GM18867 (cell line): ENCODE data around the gene TADA3.

Source experiments
- ATAC-seq: cut with Tn5 transposase; IDR thresholded peaks from one replicate; pipeline ENCODE4 v1.9.1; 2021; ENCODE audit warnings: mild to moderate bottlenecking, moderate library complexity; ENCODE audit not compliant: unreplicated experiment

Gene TADA3, protein sequence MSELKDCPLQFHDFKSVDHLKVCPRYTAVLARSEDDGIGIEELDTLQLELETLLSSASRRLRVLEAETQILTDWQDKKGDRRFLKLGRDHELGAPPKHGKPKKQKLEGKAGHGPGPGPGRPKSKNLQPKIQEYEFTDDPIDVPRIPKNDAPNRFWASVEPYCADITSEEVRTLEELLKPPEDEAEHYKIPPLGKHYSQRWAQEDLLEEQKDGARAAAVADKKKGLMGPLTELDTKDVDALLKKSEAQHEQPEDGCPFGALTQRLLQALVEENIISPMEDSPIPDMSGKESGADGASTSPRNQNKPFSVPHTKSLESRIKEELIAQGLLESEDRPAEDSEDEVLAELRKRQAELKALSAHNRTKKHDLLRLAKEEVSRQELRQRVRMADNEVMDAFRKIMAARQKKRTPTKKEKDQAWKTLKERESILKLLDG

DNA sequence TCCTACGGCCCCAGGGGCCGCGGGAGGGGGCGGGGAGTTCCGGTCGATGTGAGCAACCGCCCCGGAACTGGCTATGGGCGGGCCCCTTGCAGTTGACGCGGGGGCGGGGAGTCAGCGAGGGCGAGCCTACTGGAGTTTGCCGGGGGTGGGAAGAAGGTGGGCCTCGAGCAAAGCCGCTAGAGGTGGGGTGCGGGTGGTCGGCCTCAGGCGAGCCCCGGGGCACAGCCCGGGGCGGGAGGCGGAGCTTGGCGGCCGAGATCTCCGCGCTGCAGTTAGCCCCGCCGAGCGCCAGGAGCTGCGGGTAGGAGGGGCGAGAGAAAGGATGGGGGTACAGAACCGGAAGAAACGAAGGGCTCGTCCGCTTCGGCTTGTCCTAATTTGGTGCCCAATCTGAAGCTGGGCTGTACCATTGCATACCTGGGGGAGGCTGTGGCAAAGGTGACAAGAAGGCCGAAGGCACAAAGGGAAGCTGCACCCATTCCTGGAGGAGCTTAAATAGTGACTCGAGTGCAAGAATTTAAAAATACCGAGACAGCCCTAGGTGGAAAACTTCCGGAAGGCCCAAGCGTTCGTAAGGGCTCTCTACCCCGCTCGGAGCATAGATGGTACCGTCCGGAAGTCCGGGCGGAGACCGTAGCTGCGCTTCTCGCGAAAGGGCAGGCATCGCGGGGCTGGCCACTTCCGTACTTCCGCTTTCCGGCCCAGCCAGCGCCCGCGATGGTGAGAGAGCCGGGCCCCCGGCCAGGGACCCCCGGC, at the start of gene TADA3, which contains the start of gene ARPC4:
TSS of gene TADA3 (minus strand) at position 69 of the 756 bp plus-strand sequence. CDS start 1,007 bp downstream, outside the sequence.
TSS of gene ARPC4 (plus strand) at position 678 of the 756 bp plus-strand sequence. CDS start at position 718, 40 bp downstream.
- peak; percentile 82 for ATAC-seq

DNA sequence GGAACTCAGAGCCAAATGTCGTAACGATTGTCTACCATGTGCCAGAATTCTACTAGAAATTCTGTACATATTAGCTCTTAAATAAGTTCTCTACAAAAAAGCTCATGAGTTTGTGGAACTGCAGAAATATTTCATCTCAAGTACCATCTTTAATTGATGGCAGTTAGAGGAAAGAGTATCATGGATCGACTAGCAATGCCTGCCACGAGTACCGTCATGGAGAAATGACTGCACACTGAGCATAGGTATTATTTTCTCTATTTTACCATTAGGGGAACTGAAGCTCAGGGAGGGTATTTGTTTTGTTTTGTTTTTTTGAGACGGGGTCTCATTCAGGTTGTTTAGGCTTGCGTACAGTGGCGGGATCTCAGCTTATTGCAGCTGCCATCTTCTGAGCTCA, 48.7 kb upstream of the TADA3 start:
- no peak for ATAC-seq

DNA sequence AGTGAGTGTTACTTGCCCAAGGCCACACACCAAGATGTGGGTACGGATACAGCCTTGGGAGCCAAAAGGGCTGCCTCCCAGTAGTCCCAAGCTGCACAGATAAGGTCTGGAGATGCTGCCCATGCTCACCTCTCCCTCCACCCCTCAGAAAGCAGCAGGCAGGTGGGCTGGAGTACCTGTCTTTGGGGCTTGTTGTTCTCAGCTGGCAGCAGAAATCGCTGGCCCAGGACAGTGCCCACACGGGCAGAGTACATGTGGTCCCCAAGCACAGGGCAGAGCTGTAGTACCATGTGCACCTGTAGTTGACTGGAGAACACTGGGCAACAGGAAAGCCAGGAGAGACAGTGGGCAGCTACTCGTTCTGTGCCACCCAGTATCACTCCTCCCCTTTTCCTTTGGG, 46.6 kb upstream of the TADA3 start:
- no peak for ATAC-seq

DNA sequence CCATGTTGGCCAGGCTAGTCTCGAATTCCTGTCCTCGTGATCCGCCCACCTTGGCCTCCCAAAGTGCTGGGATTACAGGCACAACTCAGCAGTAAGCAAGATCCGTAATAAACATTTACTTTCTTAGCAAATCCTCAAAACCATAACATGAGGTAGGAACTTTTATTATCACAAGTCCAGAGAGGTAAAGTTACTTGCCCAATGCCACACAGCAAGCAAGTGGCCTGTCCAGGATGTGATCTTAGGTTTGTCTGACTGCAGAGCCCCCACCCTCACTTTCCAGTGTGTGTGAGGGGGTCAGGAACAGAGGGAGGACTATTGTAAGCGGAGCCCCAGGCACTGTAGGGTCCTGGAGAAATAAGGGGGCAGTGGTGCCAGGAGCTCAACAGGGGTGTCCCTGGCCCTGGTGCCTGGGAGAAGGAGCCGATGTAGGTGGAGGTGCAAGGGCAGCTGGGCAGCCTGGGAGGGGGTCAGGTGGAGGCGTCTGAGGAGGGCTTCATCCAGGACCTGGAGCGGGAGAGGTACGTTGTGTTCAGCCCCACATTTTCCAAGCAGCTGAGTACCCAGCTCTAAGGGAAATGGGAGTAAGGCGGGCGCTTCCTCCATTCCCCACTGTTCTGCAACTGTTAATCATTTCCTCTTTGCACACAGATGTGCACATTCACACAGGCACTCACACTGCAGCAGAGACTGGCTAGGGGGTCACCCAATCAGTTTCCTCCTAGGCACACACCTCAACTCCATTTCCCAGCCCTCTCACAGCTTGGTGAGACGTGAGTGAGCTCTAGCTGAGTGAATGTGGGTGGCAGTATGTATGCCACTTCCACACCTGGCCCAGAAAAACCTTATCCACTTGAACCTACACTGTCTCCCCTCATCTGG, 45.7 kb upstream of the TADA3 start:
- ATAC-seq: no peak

DNA sequence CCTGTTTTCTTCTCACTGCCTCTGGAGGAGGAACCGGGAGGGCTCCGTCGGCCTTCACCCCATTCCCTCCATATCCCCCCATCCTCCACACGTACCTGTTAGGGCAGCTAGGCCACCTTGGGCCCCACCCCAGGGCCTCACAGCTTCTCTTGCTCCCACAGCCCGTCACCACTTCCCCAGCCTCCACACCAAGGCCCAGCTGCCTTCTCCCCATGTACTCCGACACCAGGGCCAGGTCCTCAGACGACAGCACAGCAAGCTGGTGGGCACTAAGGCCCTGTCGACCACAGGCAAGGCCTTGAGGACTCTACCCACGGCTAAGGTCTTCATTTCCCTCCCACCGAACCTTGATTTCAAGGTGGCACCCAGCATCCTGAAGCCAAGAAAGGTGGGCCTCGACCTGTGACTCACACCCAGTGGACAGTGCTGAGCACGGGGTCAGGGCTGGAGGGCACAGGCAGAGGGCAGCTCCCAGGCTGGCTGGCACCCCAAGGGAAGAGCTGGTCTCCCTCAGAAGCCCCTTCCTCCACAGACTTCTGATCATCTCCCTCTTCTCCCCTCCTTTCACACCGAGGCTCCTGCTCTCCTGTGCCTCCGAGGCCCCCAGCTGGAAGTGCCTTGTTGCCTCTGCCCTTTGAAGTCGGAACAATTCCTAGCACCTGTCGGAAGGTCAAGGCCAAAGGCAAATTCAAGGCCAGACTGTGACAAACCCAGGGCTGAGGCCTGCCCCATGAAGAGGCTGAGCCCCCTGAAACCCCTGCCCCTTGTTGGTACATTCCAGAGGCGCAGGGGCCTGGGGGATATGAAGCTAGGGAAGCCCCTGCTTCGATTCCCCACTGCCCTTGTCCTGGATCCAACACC, 42.5 kb upstream of the TADA3 start:
- no peak for ATAC-seq

DNA sequence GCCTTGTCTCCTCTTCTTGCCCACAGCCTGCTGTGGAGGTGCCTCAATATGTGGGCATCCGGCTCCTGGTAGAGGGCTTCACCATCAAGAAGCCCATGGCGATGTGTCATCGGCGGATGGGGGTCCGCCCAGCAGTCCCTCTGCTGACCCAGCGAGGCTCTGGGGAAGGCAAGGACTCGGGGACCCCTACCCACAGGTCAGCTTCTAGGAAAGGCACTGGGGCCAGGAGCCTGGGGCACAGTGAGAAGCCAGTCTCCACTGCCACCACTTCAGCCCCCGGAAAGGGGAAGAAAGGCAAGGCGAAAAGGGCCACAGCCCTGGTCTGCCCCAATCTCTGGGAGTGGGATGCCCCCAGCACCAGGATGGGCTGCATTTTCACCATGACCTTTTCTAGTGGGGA, 40.8 kb upstream of the TADA3 start:
- ATAC-seq: no peak

DNA sequence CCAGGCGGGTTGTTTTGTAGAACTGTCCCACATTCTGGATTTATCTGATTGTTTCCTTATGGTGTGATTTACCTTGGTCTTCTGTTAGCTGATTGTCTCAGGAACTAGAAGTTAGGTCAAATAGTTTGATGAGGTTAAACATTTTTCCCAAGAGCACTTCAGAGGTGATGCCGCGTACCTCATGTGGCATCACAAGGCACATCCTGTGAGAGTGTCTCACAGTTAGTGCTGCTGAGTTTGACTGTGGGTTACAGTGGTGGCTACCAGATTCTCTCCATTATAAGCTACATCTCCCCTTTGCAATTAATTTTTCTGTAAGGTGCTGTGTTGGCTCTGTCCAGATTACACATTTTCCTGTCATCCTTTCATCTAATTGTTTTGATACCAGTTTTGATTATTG, 39.0 kb upstream of the TADA3 start:
- ATAC-seq: no peak

DNA sequence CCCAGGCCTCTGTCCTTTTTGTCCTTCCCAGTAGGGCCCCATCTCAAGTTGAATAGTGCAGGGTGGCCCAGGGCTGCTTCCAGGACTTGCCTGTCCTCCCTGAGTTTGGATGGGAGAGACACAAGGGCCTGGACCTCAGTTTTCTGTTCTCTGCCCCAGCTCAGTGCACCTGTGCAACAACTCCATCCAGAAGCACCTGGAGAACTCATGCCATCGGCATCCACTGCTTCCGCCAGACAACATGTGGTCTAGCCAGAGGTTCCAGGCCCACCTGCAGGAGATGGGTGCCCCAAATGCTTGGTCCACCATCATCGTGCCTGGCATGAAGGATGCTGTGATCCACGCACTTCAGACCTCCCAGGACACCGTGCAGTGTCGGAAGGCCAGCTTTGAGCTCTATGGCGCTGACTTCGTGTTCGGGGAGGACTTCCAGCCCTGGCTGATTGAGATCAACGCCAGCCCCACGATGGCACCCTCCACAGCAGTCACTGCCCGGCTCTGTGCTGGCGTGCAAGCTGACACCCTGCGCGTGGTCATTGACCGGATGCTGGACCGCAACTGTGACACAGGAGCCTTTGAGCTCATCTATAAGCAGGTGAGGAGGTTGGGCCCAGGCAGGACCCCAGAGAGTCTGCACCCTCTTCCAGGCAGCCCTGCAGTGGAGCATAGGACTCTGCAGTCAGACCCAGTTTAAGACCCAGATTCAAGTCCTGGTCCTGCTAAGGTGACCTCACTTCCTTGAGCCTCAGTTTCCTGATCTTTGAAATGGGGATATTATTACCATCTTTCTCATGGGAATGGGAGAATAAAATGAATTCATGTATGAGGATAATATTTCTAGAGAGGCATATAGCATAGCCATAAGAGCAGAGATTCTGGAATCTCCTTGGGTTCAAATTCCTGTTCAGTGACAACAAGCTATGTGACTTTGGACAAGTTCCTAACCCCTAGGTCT, 36.8 kb upstream of the TADA3 start:
- ATAC-seq: no peak

DNA sequence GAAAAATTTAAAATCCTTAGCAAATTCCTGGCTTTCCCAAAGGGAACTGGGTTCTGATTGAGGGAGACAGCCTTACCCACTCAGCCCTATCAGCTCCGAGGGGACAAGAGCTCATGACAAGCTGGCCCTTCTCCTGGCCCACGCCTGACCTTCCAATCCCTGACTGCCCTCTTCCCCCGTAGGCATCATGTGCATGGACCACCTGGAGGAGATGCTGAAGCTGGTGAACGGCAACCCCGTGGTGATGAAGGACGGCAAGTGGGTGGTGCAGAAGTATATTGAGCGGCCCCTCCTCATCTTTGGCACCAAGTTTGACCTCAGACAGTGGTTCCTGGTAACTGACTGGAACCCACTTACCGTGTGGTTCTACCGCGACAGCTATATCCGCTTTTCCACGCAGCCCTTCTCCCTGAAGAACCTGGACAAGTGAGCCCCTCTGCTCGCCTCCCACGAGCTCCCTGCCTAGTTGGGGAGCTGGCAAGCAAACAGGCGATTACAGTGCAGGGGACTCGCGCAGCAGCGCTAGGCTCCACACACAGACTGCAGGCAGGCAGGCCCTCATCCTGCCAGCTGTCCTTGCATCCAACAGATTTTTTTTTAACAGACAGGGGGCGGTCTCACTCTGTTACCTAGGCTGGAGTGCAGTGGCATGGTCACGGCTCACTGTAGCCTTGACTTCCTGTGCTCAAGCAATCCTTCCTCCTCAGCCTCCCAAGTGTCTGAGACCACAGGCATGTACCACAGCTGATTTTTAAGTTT, 34.7 kb upstream of the TADA3 start:
- no peak for ATAC-seq

DNA sequence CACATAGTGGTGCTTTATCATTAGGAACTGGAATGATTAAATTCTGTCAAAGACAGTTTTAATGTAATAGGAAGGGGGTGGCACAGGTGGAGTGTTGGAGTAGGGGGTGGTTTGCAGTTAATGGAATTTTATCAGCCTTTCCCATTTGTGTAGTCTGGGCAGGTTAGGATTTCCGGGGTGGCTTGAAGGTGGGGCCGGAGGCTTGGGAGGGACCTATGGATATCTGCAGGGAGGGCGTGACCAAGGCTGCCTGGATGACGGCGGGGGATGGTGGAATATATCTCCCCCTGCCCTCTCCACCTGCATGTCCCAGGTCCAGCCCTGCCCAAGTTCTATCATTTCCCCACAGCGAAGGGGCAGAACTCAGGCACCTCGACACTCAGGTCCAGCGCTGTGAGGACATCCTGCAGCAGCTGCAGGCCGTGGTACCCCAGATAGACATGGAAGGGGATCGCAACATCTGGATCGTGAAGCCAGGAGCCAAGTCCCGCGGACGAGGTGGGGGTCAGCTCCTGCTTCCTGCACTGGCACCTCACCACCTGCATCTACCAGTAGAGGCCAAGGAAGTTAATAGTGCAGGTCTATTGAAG, 33.3 kb upstream of the TADA3 start:
- ATAC-seq: no peak

DNA sequence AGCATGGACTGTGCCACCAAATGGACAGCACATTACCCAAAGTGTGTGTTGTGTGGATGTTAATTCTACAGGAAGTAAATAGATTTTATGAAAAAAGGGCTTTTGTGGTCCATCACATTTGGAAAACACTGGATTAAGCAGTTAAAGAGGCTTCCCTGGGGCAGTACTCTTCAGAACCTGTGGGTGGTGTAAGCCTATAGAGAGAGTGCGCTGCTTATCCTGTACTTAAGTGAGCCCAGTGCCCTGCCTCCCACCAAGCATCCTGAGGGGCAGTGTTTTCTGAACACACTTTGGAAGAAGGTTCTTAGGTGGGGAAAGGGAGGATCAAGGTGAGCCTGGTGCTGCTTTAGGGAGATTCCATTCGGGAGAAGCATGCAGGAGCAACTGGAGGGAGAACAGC, 28.7 kb upstream of the TADA3 start:
- no peak for ATAC-seq

DNA sequence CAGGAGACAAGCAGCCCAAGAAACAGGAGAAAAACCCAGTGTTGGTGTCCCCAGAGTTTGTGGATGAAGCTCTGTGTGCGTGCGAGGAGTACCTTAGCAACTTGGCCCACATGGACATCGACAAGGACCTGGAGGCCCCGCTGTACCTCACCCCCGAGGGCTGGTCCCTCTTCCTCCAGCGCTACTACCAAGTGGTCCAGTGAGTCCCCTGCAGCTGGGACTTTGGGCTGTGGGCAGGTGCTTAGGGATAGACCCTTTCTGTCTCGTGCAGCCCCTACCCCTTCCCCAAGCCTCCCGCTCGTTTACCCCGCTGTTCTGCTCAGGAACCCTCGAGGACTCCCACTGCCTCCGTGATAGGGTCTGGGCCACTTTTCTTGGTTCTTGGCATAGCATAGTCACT, 28.3 kb upstream of the TADA3 start:
- ATAC-seq: no peak

DNA sequence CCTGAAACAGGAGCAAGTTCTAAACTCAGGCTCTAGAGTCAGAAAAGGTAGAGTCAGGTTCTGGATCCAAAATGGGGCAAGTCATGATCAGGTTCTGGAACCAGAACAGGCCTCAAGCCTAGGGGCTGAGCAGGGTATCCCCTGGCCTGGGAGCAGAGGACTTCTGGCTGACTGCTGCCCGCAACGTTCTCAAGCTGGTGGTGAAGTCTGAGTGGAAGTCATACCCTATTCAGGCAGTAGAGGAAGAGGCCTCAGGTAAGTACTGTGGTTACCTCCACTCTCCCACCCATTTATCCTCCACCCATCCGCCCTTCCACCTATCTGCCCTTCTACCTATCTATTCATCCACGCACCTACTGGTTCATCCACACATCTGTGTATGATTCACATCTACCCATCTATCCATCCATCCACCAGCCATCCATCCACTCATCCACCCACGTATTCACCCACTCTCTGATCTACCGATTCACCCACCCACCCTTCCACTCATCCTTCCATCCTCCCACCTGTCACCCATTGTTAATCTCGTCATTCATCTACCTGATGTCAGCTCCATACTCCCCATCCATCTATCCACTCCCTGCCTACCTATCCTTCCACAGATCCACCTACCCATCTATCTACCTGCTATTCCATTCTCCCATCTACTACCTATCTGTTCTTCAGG, 26.5 kb upstream of the TADA3 start:
- no peak for ATAC-seq

DNA sequence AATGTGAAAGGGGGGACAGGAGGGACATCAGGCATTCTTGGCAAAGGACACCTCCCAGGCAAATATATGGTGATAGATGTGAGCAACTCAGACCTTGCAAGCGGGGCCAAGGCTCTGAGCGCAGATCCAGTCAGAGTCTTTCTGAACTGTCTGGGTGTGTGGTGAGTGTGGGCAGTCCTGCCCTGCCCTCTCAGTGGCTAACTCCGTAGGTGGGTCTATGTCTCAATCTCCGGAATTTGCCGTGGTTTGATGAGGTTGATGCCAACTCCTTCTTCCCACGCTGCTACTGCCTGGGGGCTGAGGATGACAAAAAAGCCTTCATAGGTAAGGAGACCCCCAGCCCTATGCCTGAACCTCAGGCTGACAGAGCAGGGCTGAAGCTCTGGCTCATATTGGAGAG, 25.2 kb upstream of the TADA3 start:
- no peak for ATAC-seq

DNA sequence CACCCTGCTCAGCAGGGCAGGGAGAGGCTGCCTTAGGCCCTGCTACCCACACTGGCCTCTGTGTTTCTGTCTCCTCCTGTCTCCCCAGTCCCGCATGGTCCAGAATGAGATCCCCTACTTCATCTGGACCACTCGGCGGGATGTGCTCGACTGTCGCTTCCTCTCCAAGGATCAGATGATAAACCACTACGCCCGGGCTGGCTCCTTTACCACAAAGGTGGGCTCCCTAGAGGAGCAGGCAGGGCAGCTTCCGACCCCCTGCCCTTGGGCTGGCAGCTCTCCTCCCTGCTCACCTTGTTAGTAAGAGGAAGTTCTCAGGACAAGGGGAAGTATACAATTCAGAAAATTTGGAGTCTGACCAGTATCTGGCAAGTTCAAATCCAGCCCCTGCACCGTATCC, 23.7 kb upstream of the TADA3 start:
- ATAC-seq: no peak

DNA sequence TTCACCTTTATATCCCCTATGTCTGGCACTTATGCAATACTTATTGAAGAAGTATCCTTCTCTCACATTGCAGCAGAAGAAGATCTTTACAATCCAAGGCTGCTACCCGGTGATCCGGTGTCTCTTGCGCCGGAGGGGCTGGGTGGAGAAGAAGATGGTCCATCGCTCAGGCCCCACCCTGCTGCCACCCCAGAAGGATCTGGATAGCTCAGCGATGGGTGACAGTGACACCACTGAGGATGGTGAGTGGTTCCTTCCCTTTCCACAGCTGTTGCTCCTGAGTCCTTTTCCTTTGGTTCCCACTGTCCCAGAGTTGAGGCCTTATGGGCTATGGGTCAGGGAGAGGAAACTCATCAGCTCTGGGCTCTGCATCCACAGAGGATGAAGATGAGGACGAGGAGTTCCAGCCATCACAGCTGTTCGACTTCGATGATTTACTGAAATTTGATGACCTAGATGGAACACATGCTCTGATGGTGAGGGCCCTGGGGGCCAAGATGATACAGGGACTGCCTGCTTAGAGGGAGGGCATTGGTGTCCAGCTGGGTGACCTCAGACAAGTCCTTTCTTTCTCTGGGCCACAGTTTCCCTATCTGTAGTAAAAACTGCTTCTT, 20.7 kb upstream of the TADA3 start:
- no peak for ATAC-seq

DNA sequence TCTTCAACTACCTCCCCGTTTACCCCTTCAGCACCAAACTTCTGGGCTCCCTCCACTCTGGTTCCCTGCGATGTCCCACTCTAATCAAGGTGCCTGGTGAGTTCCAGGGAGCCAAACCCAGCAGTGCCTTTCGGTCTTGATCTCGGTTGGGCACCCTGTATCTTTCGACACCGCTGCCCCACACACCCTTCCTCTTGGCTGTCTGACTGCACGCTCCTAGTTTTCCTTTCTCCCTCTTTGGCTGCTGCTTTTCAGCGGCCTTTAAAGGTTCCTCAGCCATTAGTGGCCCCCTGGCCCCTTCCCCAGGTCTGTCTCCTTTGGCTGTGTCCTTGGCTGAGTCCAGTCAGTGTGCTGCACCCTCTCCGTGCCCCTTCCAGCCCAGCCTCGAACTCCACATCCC, 18.6 kb upstream of the TADA3 start:
- ATAC-seq: no peak
